SHP77 (cell line): ENCODE results near the gene ACO2.
"Not testable (repeated sequence)": the region's sequence is repeated elsewhere in the genome, so short reads cannot be mapped to it uniquely, and the experiment has no call there.

Source experiments
- DNase-seq, 2 experiments: peaks; one replicate each; lab custom pipeline; 2025; lab: John Stamatoyannopoulos, UW

The ACO2 gene

GRCh38 chr22:41448189-41448808 is 20.6 kb upstream of the ACO2 start:
- peak; percentile 98 to 99 for DNase-seq

- no peak for DNase-seq
Observed at GRCh38 chr22:41458161-41458728, 10.7 kb upstream of the ACO2 start.

GRCh38 chr22:41459431-41459830 is 9.5 kb upstream of the ACO2 start:
- DNase-seq, result no peak

GRCh38 chr22:41460071-41460470 is 8.8 kb upstream of the ACO2 start:
- DNase-seq, result not testable (repeated sequence)

- DNase-seq, result no peak
Observed at GRCh38 chr22:41461901-41462300, 7.0 kb upstream of the ACO2 start.

- DNase-seq, result peak in 1 of 2 experiments; percentile 24
Observed at GRCh38 chr22:41469218-41469851, 418 bp downstream of the ACO2 start.

GRCh38 chr22:41470886-41471285 is 2.0 kb downstream of the ACO2 start:
- DNase-seq, result no peak

- no peak for DNase-seq
Observed at GRCh38 chr22:41471568-41471967, 2.7 kb downstream of the ACO2 start.

- no peak for DNase-seq
Observed at GRCh38 chr22:41474872-41475451, 6.0 kb downstream of the ACO2 start.

GRCh38 chr22:41478473-41478872 is 9.6 kb downstream of the ACO2 start:
- DNase-seq, result no peak

- DNase-seq, result no peak
Observed at GRCh38 chr22:41478891-41479521, 10.1 kb downstream of the ACO2 start.

GRCh38 chr22:41479671-41480396 is 10.9 kb downstream of the ACO2 start:
- DNase-seq, result no peak

- DNase-seq, result no peak
Observed at GRCh38 chr22:41480397-41480735, 11.4 kb downstream of the ACO2 start.

- no peak for DNase-seq
Observed at GRCh38 chr22:41481131-41481830, 12.4 kb downstream of the ACO2 start.

GRCh38 chr22:41481925-41482318 is 13.0 kb downstream of the ACO2 start:
- no peak for DNase-seq

- DNase-seq, result no peak
Observed at GRCh38 chr22:41482319-41482935, 13.5 kb downstream of the ACO2 start.

- no peak for DNase-seq
Observed at GRCh38 chr22:41485033-41485432, 16.1 kb downstream of the ACO2 start.

GRCh38 chr22:41487037-41487935 is 18.4 kb downstream of the ACO2 start:
- DNase-seq, result no peak

- DNase-seq, result no peak
Observed at GRCh38 chr22:41488076-41488475, 19.2 kb downstream of the ACO2 start.
